Brain microvascular endothelial cell (primary cell): ENCODE measurements around the gene ZNF543.

ENCODE experiments used
- DNase-seq: peaks from one replicate; pipeline ENCODE4 v3.0.0-alpha.2; 2020
- H3K27ac ChIP-seq: fragments of 250-450 bp; sonication (Bioruptor Pico); 2 replicates; pipeline ENCODE4 v1.5.1; 2020; ENCODE audit warnings: mild to moderate bottlenecking, moderate library complexity
- H3K27me3 ChIP-seq: fragments of 250-450 bp; sonication (Bioruptor Pico); replicated peaks from 2 replicates; pipeline ENCODE4 v1.5.1; 2020; ENCODE audit warnings: mild to moderate bottlenecking
- H3K36me3 ChIP-seq: fragments of 250-450 bp; sonication (Bioruptor Pico); replicated peaks from 2 replicates; pipeline ENCODE4 v1.5.1; 2020; ENCODE audit warnings: mild to moderate bottlenecking
- H3K4me3 ChIP-seq: 2 replicates; pipeline ENCODE4 v1.5.1; 2011; ENCODE audit warnings: low read depth, mild to moderate bottlenecking, control low read depth, low read length, moderate library complexity
- in situ Hi-C: cut with HindIII; loops from 2 replicates; pipeline ENCODE4 v1.10.0; 2017; ENCODE audit warnings: low sequenced_read_pairs, low pct_ligation_motif_present
- TF ChIP-seq, protein P1 (sequence below): IDR thresholded peaks from 2 replicates; pipeline ENCODE4 v1.5.1; 2011; ENCODE audit warnings: low read depth, mild to moderate bottlenecking, moderate library complexity, low read length, control low read depth, inconsistent platforms; ENCODE audit errors: missing control alignments

The ZNF543 gene

DNA sequence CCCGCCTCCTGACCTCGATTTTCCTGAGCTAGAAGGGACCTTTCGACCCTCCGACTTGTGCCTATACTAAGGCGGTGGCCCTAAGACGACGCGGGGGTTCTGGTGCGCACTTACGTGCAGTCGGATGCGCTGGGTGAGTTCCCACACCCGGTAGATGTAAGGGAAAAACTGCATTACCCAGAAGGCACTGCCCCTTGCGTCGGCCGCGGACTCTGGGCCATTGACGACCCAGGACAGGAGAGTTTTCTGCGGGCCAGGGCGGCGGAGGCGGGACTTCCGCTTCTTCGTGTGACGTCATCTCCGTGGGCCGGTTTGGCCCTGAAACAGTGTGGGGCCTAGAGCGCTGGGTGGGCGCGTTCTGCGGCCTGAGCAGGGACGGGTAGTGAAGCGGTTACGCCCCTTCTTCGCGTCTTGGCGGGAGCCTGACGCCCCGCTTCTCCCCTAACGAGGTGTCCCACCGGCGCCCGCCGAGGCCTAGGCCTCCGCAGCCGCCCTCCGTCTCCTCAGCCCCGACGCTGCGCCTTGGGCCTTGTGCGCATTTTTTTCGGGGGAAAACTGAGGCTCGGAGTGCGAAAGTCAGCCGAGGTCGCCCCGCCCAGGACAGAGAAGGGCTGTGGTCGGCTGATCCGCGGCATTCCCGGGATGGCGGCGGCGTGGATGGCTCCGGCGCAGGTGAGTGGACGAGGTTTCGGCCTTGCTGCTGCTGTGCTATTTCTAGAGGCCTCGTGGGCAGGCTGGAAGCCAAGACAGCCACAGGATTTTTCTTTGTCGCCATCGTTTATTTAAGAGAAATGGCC, 39.9 kb upstream of the ZNF543 start, which contains the start of gene ZNF460:
Gene ZNF460, plus strand, starts transcription at position 321 of the 797 bp plus-strand sequence. Its CDS starts 322 bp downstream, at position 643.
- Histone ChIP-seq H3K4me3 (peak within 1 kb of the TSS; percentile 93), H3K27me3 (no peaks in the 10 kb centered on the region), H3K27ac (peak within 1 kb of the TSS; percentile 99), H3K36me3 (peaks cover 18% of the 10 kb centered on the region)
- DNase-seq, result peak; percentile 97
- in situ Hi-C loops, result no loop called here
- TF ChIP-seq, protein P1, sequence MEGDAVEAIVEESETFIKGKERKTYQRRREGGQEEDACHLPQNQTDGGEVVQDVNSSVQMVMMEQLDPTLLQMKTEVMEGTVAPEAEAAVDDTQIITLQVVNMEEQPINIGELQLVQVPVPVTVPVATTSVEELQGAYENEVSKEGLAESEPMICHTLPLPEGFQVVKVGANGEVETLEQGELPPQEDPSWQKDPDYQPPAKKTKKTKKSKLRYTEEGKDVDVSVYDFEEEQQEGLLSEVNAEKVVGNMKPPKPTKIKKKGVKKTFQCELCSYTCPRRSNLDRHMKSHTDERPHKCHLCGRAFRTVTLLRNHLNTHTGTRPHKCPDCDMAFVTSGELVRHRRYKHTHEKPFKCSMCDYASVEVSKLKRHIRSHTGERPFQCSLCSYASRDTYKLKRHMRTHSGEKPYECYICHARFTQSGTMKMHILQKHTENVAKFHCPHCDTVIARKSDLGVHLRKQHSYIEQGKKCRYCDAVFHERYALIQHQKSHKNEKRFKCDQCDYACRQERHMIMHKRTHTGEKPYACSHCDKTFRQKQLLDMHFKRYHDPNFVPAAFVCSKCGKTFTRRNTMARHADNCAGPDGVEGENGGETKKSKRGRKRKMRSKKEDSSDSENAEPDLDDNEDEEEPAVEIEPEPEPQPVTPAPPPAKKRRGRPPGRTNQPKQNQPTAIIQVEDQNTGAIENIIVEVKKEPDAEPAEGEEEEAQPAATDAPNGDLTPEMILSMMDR, result no peak

DNA sequence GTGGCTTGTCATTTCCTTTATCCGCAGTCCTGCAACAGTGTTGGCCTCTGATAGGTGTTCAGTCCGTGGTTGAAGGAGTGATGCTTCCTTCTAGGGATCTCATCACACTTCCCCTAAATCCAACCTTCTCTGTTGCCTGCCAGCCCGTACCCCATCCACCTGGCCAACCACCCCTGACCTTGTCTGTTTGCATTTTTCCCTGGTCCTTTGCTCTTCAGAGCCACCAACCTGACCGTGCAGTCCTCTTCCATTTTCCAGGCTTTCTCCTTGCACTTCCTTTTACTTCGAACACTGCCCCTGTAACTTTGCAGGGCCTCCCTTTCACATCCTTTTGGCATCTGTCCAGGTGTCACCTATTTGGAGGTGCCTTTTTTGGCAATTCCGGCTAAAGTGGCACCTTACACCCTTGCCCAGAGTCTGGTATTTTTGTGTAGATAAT, 39.3 kb upstream of the ZNF543 start:
- peaks cover 24% of the 10 kb centered on the region for H3K36me3 ChIP-seq
- in situ Hi-C loops, result no loop called here
- peak overlapping the region; percentile 99 for H3K27ac ChIP-seq
- H3K4me3 ChIP-seq, result peak overlapping the region; percentile 93
- H3K27me3 ChIP-seq, result no peaks in the 10 kb centered on the region
- TF ChIP-seq, protein P1, result no peak
- DNase-seq, result no peak

DNA sequence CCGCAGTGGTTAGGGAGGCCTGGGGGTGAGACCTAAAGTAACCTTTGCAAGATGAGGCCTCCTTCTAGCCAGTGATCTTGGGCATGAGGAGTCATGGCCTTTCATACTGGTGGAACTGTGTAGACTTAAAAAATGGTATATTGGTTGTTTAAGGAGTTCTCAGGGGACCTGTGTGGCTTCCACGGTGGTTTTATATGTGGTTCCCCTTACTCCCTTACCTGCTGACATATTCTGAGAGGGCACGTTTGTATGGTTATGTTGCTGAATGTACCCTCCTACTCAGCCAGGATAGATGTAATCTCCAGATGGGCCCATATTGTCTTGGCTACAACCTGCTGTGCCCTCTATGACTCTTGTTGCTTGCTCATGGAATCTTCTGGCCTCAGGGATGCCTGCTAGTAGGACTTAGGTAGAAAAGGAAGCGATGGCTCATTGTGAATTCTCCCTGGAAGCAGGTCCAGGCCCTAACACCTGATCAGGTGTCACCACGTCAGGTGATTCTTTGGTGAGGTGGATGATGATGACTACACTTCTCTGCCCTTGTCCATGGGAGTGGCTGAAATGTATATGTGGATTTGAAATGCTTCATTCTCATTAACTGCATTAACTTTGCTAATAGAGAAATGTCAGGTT, 38.1 kb upstream of the ZNF543 start:
- no peak overlapping the region for H3K27ac ChIP-seq
- no peaks in the 10 kb centered on the region for H3K27me3 ChIP-seq
- H3K36me3 ChIP-seq, result peaks cover 32% of the 10 kb centered on the region
- TF ChIP-seq, protein P1, result no peak
- no peak for DNase-seq
- in situ Hi-C loops, result no loop called here
- peak overlapping the region; percentile 27 for H3K4me3 ChIP-seq

DNA sequence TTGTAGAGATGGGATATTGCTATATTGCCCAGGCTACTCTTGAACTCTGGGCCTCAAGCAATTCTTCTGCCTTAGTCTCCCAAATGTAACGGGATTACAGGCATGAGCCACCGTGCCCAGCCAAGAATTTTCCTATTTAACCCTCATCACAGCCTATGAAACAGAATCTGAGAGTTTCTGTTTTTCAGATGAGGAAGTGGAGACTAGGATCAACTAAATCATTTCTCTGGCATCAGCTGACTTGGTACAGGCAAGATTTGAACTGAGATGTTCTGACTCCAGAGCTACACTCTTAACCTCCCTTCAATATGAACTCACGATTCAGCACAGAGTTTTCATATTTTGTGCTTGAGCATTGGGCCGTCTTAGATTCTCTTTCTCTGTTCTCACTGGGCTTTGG, 31.9 kb upstream of the ZNF543 start:
- no peak for DNase-seq
- no peak overlapping the region for H3K4me3 ChIP-seq
- no peaks in the 10 kb centered on the region for H3K27me3 ChIP-seq
- H3K27ac ChIP-seq, result no peak overlapping the region
- TF ChIP-seq, protein P1, result no peak
- peaks cover 90% of the 10 kb centered on the region for H3K36me3 ChIP-seq
- in situ Hi-C loops, result no loop called here

DNA sequence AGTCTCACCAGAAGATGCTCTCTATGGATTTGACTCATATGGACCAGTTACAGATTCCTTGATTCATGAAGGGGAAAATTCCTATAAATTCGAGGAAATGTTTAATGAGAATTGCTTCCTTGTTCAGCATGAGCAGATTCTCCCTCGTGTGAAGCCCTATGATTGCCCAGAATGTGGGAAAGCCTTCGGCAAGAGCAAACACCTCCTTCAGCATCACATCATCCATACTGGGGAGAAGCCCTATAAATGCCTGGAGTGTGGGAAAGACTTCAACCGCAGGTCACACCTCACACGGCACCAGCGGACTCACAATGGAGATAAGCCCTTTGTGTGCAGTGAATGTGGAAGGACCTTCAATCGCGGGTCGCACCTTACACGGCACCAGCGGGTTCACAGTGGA, 29.3 kb upstream of the ZNF543 start:
- peaks cover 78% of the 10 kb centered on the region for H3K36me3 ChIP-seq
- H3K27me3 ChIP-seq, result no peaks in the 10 kb centered on the region
- H3K4me3 ChIP-seq, result no peak overlapping the region
- in situ Hi-C loops, result no loop called here
- H3K27ac ChIP-seq, result no peak overlapping the region
- no peak for DNase-seq
- TF ChIP-seq, protein P1, result no peak
